ENCODE data around the gene DOK7. TPM values are rescaled to one million over a fixed set of nuclear protein-coding genes. Genes with fewer than 3 reads are reported as not detected.

The DOK7 gene
- total RNA-seq, 1 experiment from 2014 or later: not detected

- peaks cover 68% of the 10 kb centered on the region for H3K36me3 ChIP-seq (ENCODE audit: insufficient read depth, low read length, poor library complexity, severe bottlenecking)
- no peak for TF ChIP-seq CTCF (conservative IDR thresholded peaks at IDR 0.05; ENCODE audit: low read depth, low read length)
- no peak for TF ChIP-seq EZH2 (IDR thresholded peaks at IDR 0.05; ENCODE audit: borderline replicate concordance, low read depth, low read length, poor library complexity, severe bottlenecking)
- no TSS peak for BruUV-seq (replicated peaks)
Observed at GRCh38 chr4:3520276-3520675, 57.2 kb downstream of the DOK7 start.

GRCh38 chr4:3520796-3521600, 57.9 kb downstream of the DOK7 start:
- POLR2A ChIA-PET (ENCODE audit: low non-redundant PET): no interaction called here
- no peak for DNase-seq (ENCODE audit: low spot score)
- CTCF ChIA-PET: no interaction called here
- H3K9me3 ChIP-seq (ENCODE audit: low read depth, low read length, poor library complexity, severe bottlenecking): no peaks in the 10 kb centered on the region
- H3K4me3 ChIP-seq (ENCODE audit: low read depth, low read length, poor library complexity, severe bottlenecking): no peak overlapping the region
- no TSS peak for BruUV-seq (replicated peaks)
- TF ChIP-seq EZH2 (IDR thresholded peaks at IDR 0.05; ENCODE audit: borderline replicate concordance, low read depth, low read length, poor library complexity, severe bottlenecking) (no peak), CTCF (conservative IDR thresholded peaks at IDR 0.05; ENCODE audit: low read depth, low read length) (no peak)
- H3K36me3 ChIP-seq (ENCODE audit: insufficient read depth, low read length, poor library complexity, severe bottlenecking): peaks cover 62% of the 10 kb centered on the region
- intact Hi-C loops (cut with micrococcal nuclease; ENCODE audit: unreplicated experiment): no loop called here
- no peak overlapping the region for H3K27ac ChIP-seq (ENCODE audit: low read depth, low read length, poor library complexity, severe bottlenecking)
- no peaks in the 10 kb centered on the region for H3K27me3 ChIP-seq (replicated peaks; ENCODE audit: insufficient read depth, low read depth, low read length, poor library complexity)
- no peaks in the 10 kb centered on the region for H3K4me1 ChIP-seq (ENCODE audit: insufficient read depth, low read length, poor library complexity, severe bottlenecking)

More at GRCh38 chr4:3520276-3520675, 57.2 kb downstream of the DOK7 start:
- Histone ChIP-seq H3K4me1 (ENCODE audit: insufficient read depth, low read length, poor library complexity, severe bottlenecking) (no peaks in the 10 kb centered on the region), H3K9me3 (ENCODE audit: low read depth, low read length, poor library complexity, severe bottlenecking) (no peaks in the 10 kb centered on the region), H3K27me3 (replicated peaks; ENCODE audit: insufficient read depth, low read depth, low read length, poor library complexity) (no peaks in the 10 kb centered on the region), H3K27ac (ENCODE audit: low read depth, low read length, poor library complexity, severe bottlenecking) (no peak overlapping the region), H3K4me3 (ENCODE audit: low read depth, low read length, poor library complexity, severe bottlenecking) (no peak overlapping the region)
- no peak for DNase-seq (ENCODE audit: low spot score)
- intact Hi-C loops (cut with micrococcal nuclease; ENCODE audit: unreplicated experiment): no loop called here
- ChIA-PET POLR2A (ENCODE audit: low non-redundant PET) (no interaction called here), CTCF (no interaction called here)

GRCh38 chr4:3521621-3522325, 58.7 kb downstream of the DOK7 start:
- CTCF ChIA-PET: interaction anchor here (0.5 kb wide), 1 partner anchor 1304 kb away, joined by 3 read pairs; no protein-coding TSS in a partner anchor
- Histone ChIP-seq H3K4me1 (ENCODE audit: insufficient read depth, low read length, poor library complexity, severe bottlenecking) (no peaks in the 10 kb centered on the region), H3K27me3 (replicated peaks; ENCODE audit: insufficient read depth, low read depth, low read length, poor library complexity) (no peaks in the 10 kb centered on the region), H3K27ac (ENCODE audit: low read depth, low read length, poor library complexity, severe bottlenecking) (no peak overlapping the region), H3K36me3 (ENCODE audit: insufficient read depth, low read length, poor library complexity, severe bottlenecking) (peaks cover 54% of the 10 kb centered on the region), H3K4me3 (ENCODE audit: low read depth, low read length, poor library complexity, severe bottlenecking) (no peak overlapping the region), H3K9me3 (ENCODE audit: low read depth, low read length, poor library complexity, severe bottlenecking) (no peaks in the 10 kb centered on the region)
- intact Hi-C loops (cut with micrococcal nuclease; ENCODE audit: unreplicated experiment): no loop called here
- TF ChIP-seq EZH2 (IDR thresholded peaks at IDR 0.05; ENCODE audit: borderline replicate concordance, low read depth, low read length, poor library complexity, severe bottlenecking) (no peak), CTCF (conservative IDR thresholded peaks at IDR 0.05; ENCODE audit: low read depth, low read length) (no peak)
- no TSS peak for BruUV-seq (replicated peaks)
- POLR2A ChIA-PET (ENCODE audit: low non-redundant PET): no interaction called here
- DNase-seq (ENCODE audit: low spot score): no peak

Data from A673 (cell line).